ENCODE results near the gene KMT2E. TPM values are rescaled to one million over a fixed set of nuclear protein-coding genes. Genes with fewer than 3 reads are reported as not detected.

Gene KMT2E
- total RNA-seq, 1 donor from 2014 or later: 97.0 TPM

DNA sequence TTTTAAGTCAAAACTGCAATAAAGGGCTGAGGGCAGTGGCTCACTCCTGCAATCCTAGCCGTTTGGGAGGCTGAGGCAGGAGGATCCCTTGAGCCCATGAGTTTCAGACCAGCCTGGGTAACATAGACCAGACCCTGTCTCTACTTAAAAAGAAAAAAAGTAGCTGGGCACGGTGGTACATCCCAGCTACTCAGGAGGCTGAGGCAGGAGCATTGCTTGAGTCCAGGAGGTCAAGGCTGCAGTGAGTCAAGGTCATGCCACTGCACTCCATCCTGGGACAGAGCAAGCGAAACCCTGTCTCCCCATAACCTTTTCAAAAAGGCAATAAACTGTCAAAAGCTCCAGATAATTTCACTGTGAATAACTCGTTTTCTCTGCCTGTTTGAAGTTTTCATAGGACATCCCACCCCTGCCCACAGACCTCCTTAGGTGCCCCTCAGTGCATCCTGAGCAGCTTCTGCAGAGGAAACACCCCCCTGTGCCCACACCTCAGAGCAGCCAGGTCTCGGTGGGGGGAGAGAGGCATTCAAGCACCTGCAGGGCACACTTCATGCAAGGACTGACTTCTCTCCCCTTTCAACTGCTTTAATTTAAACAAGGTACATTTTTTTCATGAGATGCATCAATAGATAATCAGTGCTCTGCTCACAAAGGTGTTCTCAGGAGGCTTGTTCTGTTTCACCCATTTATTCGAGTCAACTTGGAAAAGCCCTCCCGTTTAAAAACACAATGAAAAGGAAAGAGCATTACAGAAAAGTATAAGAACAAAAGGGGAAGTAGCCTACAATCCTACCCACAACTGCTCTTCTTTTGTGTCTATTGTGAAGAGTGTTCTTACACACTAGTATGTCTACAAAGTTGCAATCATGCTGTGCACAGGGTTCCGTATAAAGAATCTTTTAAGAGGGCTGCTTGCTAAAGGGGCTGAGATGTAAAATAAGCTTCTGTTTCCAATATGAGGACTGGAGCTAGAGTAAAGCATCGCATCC, 104.9 kb downstream of the KMT2E start:
- TF ChIP-seq, protein P1, sequence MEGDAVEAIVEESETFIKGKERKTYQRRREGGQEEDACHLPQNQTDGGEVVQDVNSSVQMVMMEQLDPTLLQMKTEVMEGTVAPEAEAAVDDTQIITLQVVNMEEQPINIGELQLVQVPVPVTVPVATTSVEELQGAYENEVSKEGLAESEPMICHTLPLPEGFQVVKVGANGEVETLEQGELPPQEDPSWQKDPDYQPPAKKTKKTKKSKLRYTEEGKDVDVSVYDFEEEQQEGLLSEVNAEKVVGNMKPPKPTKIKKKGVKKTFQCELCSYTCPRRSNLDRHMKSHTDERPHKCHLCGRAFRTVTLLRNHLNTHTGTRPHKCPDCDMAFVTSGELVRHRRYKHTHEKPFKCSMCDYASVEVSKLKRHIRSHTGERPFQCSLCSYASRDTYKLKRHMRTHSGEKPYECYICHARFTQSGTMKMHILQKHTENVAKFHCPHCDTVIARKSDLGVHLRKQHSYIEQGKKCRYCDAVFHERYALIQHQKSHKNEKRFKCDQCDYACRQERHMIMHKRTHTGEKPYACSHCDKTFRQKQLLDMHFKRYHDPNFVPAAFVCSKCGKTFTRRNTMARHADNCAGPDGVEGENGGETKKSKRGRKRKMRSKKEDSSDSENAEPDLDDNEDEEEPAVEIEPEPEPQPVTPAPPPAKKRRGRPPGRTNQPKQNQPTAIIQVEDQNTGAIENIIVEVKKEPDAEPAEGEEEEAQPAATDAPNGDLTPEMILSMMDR (IDR thresholded peaks at IDR 0.05): no peak
- no peaks in the 10 kb centered on the region for H3K4me1 ChIP-seq
- intact Hi-C loops (cut with DNase I): no loop called here
- peaks cover 38% of the 10 kb centered on the region for H3K36me3 ChIP-seq
- DNase-seq (no peak), ATAC-seq (no peak)
- no peak overlapping the region for H3K4me3 ChIP-seq
- H3K27me3 ChIP-seq: no peaks in the 10 kb centered on the region
- H3K9me3 ChIP-seq: no peaks in the 10 kb centered on the region
- H3K27ac ChIP-seq: no peak overlapping the region

DNA sequence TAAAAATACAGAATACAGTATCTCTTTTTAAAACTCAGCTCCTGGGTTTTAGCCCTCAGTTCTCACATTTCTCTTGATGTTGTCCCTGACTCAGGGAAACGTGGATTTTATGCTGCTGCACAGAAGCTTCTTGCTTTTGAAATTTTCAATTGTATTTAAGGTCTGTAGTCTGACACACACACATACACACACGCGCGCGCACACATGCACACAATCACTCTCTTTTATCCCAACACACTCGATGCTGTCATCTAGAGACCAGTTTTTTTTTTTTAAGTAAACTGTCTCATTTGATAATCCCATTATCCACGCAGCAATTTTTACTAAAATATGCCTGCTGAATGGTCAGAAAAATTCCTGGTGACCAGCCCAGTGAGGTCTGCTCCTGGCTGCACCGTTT, 108.6 kb downstream of the KMT2E start:
- Histone ChIP-seq H3K9me3 (no peaks in the 10 kb centered on the region), H3K27me3 (no peaks in the 10 kb centered on the region), H3K4me1 (no peaks in the 10 kb centered on the region), H3K4me3 (no peak overlapping the region), H3K36me3 (peaks cover 24% of the 10 kb centered on the region), H3K27ac (no peak overlapping the region)
- TF ChIP-seq, protein P1 (IDR thresholded peaks at IDR 0.05): no peak
- DNase-seq: no peak
- intact Hi-C loops (cut with DNase I): no loop called here
- ATAC-seq: no peak

DNA sequence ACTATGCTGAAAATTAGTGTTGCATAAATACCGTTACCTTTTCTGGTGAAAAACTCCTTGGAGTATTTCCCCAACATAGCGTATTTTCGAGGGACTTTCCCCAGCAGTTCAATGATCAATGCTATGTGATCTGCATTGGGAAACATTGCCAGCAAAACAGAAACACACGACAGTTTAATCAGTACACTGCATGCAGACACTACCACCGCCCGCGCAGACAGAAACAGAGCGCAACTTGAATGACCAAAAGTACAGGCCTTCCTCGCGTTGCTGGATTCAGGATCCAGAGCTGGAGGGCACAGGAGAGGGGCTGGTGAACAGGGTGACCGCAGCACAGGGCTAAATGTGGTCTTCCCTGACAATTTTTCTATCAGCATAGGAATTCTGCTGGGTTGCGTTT, 111.7 kb downstream of the KMT2E start:
- intact Hi-C loops (cut with DNase I): no loop called here
- TF ChIP-seq, protein P1 (IDR thresholded peaks at IDR 0.05): no peak
- ATAC-seq: no peak
- no peak overlapping the region for H3K27ac ChIP-seq
- no peak for DNase-seq
- no peaks in the 10 kb centered on the region for H3K4me1 ChIP-seq
- no peak overlapping the region for H3K4me3 ChIP-seq
- H3K36me3 ChIP-seq: peaks cover 22% of the 10 kb centered on the region
- no peaks in the 10 kb centered on the region for H3K27me3 ChIP-seq
- H3K9me3 ChIP-seq: no peaks in the 10 kb centered on the region

DNA sequence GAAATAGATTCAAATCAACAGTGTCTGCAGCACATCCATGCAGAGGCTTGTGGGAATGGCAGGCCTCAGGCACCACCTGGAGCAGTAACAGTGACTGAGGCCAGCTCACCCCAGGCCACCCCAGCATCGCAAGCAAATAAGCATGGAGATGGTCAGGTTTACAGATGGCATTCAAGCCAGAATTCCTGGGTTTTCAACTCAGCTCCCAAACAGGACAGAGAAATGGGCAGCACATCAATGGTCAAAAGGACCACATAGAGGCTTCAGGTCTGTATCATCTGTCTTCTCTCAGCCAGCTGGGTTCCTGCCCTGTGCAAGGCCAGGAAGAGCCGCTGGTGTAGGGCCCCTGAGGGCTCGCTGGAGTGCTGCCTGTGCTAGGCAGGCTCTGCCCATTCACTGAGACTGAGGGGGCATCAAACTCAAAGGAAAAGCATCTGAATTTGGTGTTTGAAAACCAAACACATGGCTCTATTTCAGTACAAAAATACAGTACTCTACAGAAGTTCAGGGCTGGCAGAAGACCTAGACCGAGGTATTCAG, 112.5 kb downstream of the KMT2E start:
- Histone ChIP-seq H3K36me3 (peaks cover 22% of the 10 kb centered on the region), H3K27ac (no peak overlapping the region), H3K9me3 (no peaks in the 10 kb centered on the region), H3K27me3 (no peaks in the 10 kb centered on the region), H3K4me3 (no peak overlapping the region), H3K4me1 (no peaks in the 10 kb centered on the region)
- intact Hi-C loops (cut with DNase I): no loop called here
- ATAC-seq: no peak
- TF ChIP-seq, protein P1 (IDR thresholded peaks at IDR 0.05): no peak
- DNase-seq: no peak

DNA sequence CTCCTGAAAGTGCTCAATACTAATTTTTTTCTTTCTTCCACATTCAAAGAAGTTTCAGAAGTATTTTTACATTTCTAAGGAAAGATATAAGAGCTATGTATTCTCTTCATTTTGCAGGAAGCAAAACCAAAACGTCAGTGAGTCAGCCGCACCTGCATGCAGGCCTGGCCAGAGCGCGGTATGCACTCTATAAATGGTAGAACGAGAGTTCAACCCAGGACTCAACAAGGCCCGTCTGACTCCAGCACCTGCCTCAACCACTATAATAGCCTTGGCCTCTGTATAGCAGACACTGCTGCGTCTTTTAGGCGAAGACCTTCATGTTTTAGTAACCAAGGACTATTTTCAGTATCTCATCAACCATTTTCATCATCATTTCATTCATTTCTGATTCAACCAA, 113.2 kb downstream of the KMT2E start:
- intact Hi-C loops (cut with DNase I): no loop called here
- Histone ChIP-seq H3K36me3 (peaks cover 26% of the 10 kb centered on the region), H3K4me3 (no peak overlapping the region), H3K9me3 (no peaks in the 10 kb centered on the region), H3K4me1 (no peaks in the 10 kb centered on the region), H3K27me3 (no peaks in the 10 kb centered on the region), H3K27ac (no peak overlapping the region)
- ATAC-seq: no peak
- TF ChIP-seq, protein P1 (IDR thresholded peaks at IDR 0.05): no peak
- DNase-seq: no peak

Measured in upper lobe of right lung (tissue), 1 donor.